DND-41 (cell line): ENCODE results near the gene CCDC138.

ENCODE experiments used
- CTCF ChIP-seq: IDR thresholded peaks from 2 replicates; pipeline ENCODE4 v1.5.1; 2012; ENCODE audit warnings: borderline replicate concordance, low read length, moderate library complexity, mild to moderate bottlenecking; ENCODE audit not compliant: poor library complexity, severe bottlenecking; ENCODE audit errors: extremely low read depth
- EZH2 ChIP-seq: IDR thresholded peaks from 3 replicates; pipeline ENCODE4 v1.6.1; 2012; ENCODE audit warnings: borderline replicate concordance, low read depth, mild to moderate bottlenecking, moderate library complexity, low read length, inconsistent platforms; ENCODE audit not compliant: severe bottlenecking

GRCh38 chr2:108918156-108918874 is 131.7 kb downstream of the CCDC138 start:
- TF ChIP-seq CTCF (no peak), EZH2 (no peak)
